HG02623 (cell line): ENCODE measurements around the gene EDEM3.
"Not testable (repeated sequence)": the region's sequence is repeated elsewhere in the genome, so short reads cannot be mapped to it uniquely, and the experiment has no call there.

Experiments
- ATAC-seq: cut with Tn5 transposase; IDR thresholded peaks from one replicate; pipeline ENCODE4 v1.9.1; 2021; ENCODE audit warnings: moderate library complexity; ENCODE audit not compliant: unreplicated experiment

Gene EDEM3

GRCh38 chr1:184754476-184755225, at the start of gene EDEM3:
EDEM3 (minus strand) TSS chr1:184754858; CDS start chr1:184754646, 212 bp downstream.
- ATAC-seq = peak; percentile 92

- no peak for ATAC-seq
These were observed 49.6 kb upstream of the EDEM3 start for GRCh38 chr1:184804220-184804619.

GRCh38 chr1:184803180-184803492, 48.5 kb upstream of the EDEM3 start:
- no peak for ATAC-seq

GRCh38 chr1:184802354-184803179, 47.9 kb upstream of the EDEM3 start:
- no peak for ATAC-seq

- ATAC-seq = no peak
These were observed 46.8 kb upstream of the EDEM3 start for GRCh38 chr1:184801503-184801902.

- no peak for ATAC-seq
These were observed 46.2 kb upstream of the EDEM3 start for GRCh38 chr1:184800876-184801275.

GRCh38 chr1:184793967-184794366, 39.3 kb upstream of the EDEM3 start:
- ATAC-seq = no peak

GRCh38 chr1:184792450-184792969, 37.9 kb upstream of the EDEM3 start:
- ATAC-seq = no peak

GRCh38 chr1:184791550-184791900, 36.9 kb upstream of the EDEM3 start:
- ATAC-seq = no peak

GRCh38 chr1:184790642-184791549, 36.2 kb upstream of the EDEM3 start:
- ATAC-seq = no peak

GRCh38 chr1:184789884-184790283, 35.2 kb upstream of the EDEM3 start:
- ATAC-seq = no peak

- no peak for ATAC-seq
These were observed 34.3 kb upstream of the EDEM3 start for GRCh38 chr1:184788970-184789369.

- ATAC-seq = no peak
These were observed 30.9 kb upstream of the EDEM3 start for GRCh38 chr1:184785529-184785928.

- ATAC-seq = not testable (repeated sequence)
These were observed 29.1 kb upstream of the EDEM3 start for GRCh38 chr1:184783723-184784122.

GRCh38 chr1:184781941-184782340, 27.3 kb upstream of the EDEM3 start:
- ATAC-seq = no peak

- ATAC-seq = no peak
These were observed 21.2 kb upstream of the EDEM3 start for GRCh38 chr1:184775885-184776284.

GRCh38 chr1:184775329-184775728, 20.7 kb upstream of the EDEM3 start:
- no peak for ATAC-seq

- no peak for ATAC-seq
These were observed 19.2 kb upstream of the EDEM3 start for GRCh38 chr1:184773762-184774320.

- ATAC-seq = no peak
These were observed 16.6 kb upstream of the EDEM3 start for GRCh38 chr1:184771190-184771691.

- no peak for ATAC-seq
These were observed 15.7 kb upstream of the EDEM3 start for GRCh38 chr1:184770181-184770979.
